ENCODE measurements around the gene IL1RAPL1.

DNA sequence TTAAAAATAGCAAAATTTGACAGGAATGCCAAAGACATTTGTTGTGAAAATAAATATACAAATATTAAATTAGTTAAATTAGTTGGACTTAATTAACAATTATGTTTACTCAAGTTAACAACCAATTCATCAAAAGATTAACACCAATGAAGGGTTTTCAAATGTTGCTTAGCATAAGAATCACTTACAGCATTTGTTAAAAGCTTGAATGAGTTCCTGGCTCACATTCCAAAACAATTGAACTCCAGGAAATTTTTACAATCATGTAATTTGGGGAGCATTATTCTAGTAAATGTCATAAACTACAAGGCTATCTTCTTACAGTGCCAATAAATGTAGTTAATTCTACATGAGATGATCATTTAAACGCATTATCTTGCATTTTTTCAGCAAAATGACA lies 1378.4 kb downstream of the IL1RAPL1 start:
- TF ChIP-seq POLR2A (IDR thresholded peaks at IDR 0.05): no peak
- TF ChIP-seq CTCF (IDR thresholded peaks at IDR 0.05): no peak
- TF ChIP-seq EP300 (IDR thresholded peaks at IDR 0.05): no peak

Data from tibial nerve (tissue), 4 donors.